OCI-LY1 (cell line): ENCODE results near the gene LIFR.

Experiments
- CTCF ChIP-seq: fragments of 200-600 bp; sonication (generic), shearing (Covaris generic); IDR thresholded peaks from 2 replicates; pipeline ENCODE4 v1.5.1; 2017; ENCODE audit warnings: mild to moderate bottlenecking, antibody characterized with exemption, low read length, moderate library complexity, mixed read lengths
- EZH2 ChIP-seq: fragments of 200-600 bp; sonication (generic), shearing (Covaris generic); IDR thresholded peaks from 2 replicates; pipeline ENCODE4 v1.8.0; 2017; ENCODE audit warnings: borderline replicate concordance, mixed run types, mild to moderate bottlenecking, antibody characterized with exemption, low read length, moderate library complexity, mixed read lengths

- TF ChIP-seq EZH2, result no peak
- no peak for TF ChIP-seq CTCF
Observed at GRCh38 chr5:38479315-38479904, 77.0 kb downstream of the LIFR start.
